Erythroblast (primary cell): ENCODE data around the gene ELAPOR1.

Experiments
- DNase-seq, 2 experiments: peaks; one replicate each; lab custom pipeline; 2025; lab: John Stamatoyannopoulos, UW
- GATA1 ChIP-seq: IDR thresholded peaks from 2 replicates; pipeline ENCODE4 v1.6.1; 2011; ENCODE audit warnings: low read depth, mild to moderate bottlenecking, control low read depth, low read length, moderate library complexity
- POLR2A ChIP-seq: IDR thresholded peaks from 2 replicates; pipeline ENCODE4 v1.6.1; 2011; ENCODE audit warnings: mild to moderate bottlenecking, low read length

Gene ELAPOR1, protein sequence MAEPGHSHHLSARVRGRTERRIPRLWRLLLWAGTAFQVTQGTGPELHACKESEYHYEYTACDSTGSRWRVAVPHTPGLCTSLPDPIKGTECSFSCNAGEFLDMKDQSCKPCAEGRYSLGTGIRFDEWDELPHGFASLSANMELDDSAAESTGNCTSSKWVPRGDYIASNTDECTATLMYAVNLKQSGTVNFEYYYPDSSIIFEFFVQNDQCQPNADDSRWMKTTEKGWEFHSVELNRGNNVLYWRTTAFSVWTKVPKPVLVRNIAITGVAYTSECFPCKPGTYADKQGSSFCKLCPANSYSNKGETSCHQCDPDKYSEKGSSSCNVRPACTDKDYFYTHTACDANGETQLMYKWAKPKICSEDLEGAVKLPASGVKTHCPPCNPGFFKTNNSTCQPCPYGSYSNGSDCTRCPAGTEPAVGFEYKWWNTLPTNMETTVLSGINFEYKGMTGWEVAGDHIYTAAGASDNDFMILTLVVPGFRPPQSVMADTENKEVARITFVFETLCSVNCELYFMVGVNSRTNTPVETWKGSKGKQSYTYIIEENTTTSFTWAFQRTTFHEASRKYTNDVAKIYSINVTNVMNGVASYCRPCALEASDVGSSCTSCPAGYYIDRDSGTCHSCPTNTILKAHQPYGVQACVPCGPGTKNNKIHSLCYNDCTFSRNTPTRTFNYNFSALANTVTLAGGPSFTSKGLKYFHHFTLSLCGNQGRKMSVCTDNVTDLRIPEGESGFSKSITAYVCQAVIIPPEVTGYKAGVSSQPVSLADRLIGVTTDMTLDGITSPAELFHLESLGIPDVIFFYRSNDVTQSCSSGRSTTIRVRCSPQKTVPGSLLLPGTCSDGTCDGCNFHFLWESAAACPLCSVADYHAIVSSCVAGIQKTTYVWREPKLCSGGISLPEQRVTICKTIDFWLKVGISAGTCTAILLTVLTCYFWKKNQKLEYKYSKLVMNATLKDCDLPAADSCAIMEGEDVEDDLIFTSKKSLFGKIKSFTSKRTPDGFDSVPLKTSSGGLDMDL

DNA sequence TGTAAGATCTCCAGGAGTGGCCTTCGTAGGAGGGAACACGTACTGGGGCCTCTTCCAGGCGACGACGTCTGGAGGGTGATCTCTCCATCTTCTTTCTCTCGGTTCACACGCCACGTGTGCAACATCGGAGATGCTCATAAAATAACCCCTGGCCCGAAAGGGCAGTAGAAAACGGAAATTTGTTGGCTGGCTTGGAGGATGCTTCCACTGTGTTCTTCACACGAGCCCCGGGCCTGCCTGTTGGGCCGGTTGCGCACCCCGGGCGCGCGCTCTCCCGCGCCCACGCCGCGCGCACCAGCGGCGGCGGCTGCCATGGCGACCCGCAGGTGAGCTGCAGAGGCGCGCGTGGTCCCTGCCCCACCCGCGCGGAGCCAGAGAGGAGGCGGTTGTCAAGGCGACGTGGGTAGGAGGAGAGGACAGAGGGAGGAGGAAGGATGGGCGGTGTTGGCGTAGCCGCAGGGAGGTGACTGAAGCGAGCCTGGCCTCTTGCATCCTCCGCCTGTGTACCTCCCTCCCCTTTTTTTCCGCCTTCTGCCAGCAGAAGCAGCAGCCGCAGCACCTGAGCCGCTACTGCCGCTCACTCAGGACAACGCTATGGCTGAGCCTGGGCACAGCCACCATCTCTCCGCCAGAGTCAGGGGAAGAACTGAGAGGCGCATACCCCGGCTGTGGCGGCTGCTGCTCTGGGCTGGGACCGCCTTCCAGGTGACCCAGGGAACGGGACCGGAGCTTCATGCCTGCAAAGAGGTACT lies at the start of gene ELAPOR1:
Gene ELAPOR1 (plus strand): TSS at position 526 of the 752 bp plus-strand sequence. CDS start 69 bp downstream, at position 595.
- TF ChIP-seq POLR2A (no peak), GATA1 (no peak)
- DNase-seq, result peak; percentile 19

DNA sequence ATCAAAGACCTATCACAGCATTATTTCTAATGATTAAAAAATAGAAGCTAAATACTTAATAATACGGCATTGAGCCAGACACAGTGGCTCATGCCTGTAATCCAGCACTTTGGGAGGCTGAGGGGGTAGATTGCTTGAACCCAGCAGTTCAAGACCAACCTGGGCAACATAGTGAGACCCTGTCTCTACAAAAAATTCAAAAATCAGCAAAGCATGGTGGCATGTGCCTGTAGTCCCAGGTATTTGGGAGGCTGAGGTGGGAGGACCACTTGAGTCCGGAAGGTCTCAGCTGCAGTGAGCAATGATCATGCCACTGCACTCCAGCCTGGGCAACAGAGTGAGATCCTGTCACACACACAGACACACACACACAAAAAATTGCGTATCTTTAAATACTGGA lies 48.8 kb upstream of the ELAPOR1 start:
- TF ChIP-seq GATA1, result no peak
- TF ChIP-seq POLR2A, result no peak
- no peak for DNase-seq

DNA sequence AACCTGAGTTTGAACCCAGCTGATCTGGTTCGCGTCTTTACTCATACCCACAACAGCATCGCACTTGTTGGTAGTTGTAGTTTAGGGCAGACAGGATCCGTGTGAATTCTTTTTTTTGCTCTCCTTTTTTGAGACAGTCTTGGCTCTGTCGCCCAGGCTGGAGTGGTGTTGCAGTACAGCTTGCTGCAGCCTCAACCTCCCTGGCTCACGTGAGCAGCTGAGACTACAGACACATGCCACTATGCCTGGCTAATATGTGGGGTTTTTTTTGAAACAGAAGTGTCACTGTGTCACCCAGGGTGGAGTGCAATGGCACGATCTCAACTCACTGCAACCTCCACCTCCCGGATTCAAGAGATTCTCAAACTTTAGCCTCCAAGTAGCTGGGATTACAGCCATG lies 46.0 kb upstream of the ELAPOR1 start:
- TF ChIP-seq POLR2A, result no peak
- TF ChIP-seq GATA1, result no peak
- DNase-seq, result no peak

DNA sequence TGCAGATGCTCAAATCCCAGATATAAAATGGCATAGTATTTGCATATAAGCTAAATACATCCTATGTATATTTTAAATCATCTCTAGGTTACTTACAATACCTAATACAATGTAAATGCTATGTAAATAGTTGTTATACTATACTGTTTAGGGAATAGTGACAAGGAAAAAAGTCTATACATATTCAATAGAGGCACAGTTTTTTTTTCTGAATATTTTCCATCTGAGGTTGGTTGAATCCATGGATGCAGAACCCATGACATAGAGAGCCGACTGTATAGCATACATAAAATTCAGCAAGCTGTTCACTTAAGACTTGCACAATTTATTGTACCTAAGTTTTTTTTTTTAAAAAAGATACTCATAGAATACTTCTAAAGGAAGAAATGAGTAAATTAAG lies 44.6 kb upstream of the ELAPOR1 start:
- DNase-seq, result no peak
- TF ChIP-seq POLR2A (no peak), GATA1 (no peak)

DNA sequence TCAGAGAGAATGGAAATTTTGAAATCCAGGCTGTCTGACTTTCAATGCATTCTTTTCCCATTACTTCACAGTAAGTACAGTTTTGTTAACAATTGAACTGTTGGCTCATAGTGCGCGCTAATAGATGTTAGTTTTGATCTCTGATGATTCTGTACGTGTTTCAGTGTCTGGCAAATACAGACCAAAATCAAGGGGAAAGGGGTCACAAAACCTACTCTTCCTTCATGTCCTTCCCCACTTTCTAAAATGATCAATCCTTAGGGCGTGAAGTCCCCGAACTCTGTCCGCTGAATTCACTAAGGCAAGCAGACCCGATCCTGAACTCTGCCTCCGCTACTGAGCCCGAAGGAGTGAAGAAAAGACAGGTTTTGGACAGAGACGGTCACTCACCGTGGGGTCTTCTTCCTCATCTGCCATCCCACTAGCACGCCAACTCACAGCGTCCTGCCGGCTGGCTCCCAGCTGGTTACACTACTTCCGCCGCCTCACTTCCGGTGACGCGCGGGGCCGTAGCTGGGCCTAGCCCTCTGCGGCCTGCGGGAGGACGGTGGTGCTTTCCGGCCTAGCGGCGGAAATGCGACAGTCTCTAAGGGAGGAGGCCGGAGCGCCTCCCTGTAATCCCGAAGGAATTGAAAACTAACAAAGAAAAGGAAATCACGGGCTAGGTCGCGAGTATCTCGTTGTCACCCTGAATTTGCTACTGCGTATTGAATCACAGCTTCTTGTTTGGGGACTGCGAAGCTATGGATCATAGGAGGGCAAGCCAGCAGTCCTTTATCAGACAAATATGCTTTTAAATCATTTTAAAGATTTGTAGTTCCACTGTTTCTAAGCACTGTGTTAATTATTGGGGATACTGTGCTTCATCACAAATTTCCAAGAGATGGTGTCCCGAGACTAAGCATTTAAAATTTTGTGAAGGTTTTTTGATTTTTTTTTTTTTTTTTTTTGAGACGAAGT lies 38.1 kb upstream of the ELAPOR1 start, which contains the start of gene TAF13:
Gene TAF13 (minus strand): TSS at position 473 of the 960 bp plus-strand sequence. CDS start 56 bp downstream, at position 417.
- TF ChIP-seq GATA1 (no peak), POLR2A (peak; percentile 99)
- DNase-seq, result peak; percentile 92 to 93

DNA sequence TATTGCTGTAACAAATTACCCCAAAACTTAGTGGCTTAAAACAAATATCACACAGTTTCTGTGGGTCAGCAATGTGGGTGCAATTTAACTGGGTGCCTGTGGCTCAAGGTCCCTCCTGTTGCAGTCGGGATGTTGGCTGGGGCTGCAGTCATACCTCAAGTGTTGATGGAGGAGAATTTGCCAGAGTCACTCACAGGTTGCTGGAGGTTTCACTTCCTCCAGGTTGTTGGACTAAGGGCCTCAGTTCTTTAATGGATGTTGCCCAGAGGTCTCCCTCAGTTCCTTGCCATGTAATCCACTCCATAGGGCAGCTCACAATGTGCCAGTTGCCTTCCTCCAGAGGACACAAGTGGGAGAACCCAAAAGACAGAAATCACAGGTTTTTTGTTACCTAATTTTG lies 35.6 kb upstream of the ELAPOR1 start:
- no peak for DNase-seq
- no peak for TF ChIP-seq GATA1
- no peak for TF ChIP-seq POLR2A

DNA sequence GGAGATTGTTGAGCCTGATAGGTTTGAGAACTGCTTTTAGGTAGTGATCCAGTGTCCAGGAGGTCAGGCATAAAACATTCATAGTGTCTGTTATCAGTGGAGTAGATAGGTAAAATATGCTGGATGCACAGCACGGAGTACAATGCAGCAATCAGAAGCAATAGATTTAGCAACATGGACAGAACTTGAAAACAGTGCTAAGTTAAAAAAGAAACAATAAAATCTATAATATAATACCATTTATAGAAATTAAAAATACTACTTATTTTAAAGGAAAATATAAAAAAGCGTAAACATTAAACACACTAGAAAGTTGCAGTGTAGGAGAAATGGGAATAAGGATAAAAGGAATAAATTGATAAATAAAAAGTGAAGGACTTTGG lies 34.7 kb upstream of the ELAPOR1 start:
- no peak for DNase-seq
- no peak for TF ChIP-seq POLR2A
- no peak for TF ChIP-seq GATA1

DNA sequence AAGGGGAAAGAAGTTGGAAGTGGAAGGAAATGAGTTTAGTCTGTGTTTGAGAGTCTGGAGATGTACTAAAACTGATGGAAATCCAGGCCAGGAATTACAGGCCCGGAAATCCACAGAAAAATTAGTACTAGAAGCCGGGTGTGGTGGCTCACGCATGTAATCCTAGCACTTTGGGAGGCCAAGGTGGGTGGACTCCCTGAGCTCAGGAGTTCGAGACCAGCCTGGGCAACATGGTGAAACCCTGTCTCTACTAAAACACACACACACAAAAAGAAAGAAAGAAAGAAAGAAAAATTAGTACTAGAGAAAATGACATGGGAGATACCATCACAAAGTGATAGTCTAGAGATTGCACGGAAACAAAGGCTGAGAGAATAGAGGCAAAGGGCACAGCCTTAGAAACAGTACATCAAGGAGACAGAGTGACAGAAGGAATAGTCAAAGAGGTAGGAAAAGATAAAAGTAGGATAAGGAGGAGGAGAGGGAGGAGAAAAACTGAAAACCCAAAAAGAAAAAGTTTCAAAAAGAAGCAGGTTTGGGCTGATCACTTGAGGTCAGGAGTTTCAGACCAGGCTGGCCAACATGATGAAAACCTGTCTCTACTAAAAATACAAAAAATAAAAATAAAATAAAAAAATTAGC lies 33.4 kb upstream of the ELAPOR1 start:
- no peak for DNase-seq

DNA sequence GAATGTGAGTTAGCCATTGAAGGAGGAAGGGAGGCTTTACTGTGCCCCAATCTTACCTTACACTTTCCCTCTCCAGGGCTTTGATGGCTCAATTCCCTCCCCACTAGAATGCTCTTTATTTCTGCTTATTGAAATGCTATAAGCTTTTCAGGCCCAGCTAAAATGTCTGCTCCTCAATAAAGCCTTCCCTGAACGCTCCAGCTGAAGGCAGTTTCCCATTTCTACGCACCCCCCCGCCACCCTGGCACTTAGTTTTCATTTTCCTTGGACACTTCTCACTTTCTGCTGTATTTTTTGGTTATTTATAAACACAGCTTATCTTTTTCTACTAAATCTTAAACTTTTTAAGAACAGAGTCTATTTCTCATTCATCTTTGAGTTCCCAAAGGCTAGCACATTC lies 30.4 kb upstream of the ELAPOR1 start:
- TF ChIP-seq GATA1 (no peak), POLR2A (no peak)
- no peak for DNase-seq

More for the DNA sequence above, 33.4 kb upstream of the ELAPOR1 start:
- no peak for TF ChIP-seq GATA1
- TF ChIP-seq POLR2A, result no peak

DNA sequence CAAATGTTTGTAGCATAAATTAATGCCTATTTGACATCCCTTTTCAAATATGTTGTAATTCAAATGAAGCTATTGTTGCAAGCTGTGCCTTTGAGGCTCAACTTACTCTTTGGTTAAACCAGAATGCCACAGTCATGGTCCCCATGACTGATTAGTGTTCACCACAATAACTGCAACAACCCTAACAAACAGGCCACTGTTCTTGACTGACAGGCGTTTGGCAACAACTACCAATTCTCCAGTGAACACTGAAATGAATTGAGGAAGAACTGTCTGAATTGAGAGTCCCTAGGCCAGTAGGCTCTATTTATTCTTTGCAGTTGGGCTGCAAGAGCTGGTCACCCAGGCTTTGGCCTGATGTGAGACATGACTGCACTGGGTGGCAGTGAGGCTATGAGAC lies 30.0 kb upstream of the ELAPOR1 start:
- TF ChIP-seq GATA1 (no peak), POLR2A (no peak)
- no peak for DNase-seq

DNA sequence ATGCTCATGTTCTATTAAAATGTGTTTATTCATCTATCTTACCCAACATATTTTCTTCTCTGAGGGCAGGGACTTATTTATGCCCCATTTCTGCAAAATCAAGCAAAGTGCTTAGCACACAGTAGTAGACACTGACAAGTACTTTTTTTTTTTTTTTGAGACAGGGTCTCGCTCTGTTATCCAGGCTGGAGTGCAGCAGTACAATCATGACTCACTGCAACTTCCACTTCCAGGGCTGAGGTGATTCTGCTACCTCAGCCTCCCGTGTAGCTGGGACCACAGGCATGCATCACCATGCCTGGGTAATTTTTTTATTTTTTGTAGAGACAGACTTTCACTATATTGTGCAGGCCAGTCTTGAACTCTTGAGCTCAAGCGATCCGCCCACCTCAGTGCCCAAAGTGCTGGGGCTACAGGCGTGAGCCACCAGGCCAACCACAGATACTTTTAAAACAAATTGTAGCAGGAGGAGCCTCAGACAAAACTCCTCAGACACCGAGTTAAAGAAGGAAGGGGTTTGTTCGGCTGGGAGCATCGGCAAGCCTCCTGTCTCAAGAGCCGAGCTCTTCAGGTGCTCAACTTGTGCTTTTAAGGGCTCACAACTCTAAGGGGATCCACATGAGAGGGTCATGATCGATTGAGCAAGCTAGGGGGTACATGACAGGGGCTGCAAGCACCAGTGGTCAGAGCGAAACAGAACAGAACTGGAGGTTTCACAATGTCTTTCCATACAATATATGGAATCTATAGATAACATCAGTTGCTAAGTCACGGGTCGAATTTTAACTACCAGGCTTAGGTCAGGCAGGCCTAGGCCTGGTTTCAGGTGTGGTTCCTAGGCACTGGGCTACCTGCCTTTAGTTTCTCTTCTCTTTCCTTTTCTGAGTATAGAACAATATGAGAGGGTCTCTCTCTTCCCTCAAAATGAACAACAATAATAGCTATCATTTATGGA lies 29.1 kb upstream of the ELAPOR1 start:
- TF ChIP-seq GATA1 (no peak), POLR2A (no peak)
- peak in 1 of 2 experiments; percentile 3 for DNase-seq
